Testis (tissue), 2 donors: ENCODE measurements around the gene MAPK6.

ENCODE experiments used
- CTCF ChIP-seq, 3 experiments: fragments of 450-650 bp in 2 of 3; fragments of 200-600 bp in 1 of 3; sonication (generic) in 1 of 3; IDR thresholded peaks; one replicate each; pipeline ENCODE4 v1.5.1; 2016 to 2019; ENCODE audit warnings: antibody characterized with exemption in 3 of 3, mild to moderate bottlenecking in 2 of 3, moderate library complexity in 1 of 3
- POLR2A ChIP-seq: fragments of 450-650 bp; IDR thresholded peaks from one replicate; pipeline ENCODE4 v1.6.1; 2017; ENCODE audit warnings: antibody characterized with exemption, mild to moderate bottlenecking, moderate library complexity

DNA sequence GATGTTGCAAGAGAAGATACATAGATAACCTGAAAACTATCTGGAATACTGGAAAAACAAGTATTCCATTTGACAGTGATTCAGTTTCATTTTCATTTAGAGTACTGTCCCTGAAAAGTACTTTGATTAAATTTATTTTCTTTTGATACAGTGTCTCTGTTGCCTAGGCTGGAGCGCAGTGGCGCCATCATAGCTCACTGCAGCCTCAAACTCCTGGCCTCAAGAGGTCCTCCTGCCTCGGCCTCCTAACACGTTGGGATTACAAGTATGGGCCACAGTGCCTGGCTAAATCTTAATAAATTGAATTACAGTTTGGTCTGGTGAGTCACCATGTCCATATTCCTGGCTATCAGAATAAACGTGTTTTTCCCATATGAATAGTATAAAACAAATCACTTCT is 45.8 kb upstream of the MAPK6 start:
- no peak for TF ChIP-seq POLR2A
- no peak for TF ChIP-seq CTCF (IDR thresholded peaks at IDR 0.05)
